Tibial nerve (tissue), 4 donors: ENCODE measurements around the gene UBE2E2. TPM values are rescaled to one million over a fixed set of nuclear protein-coding genes. Genes with fewer than 3 reads are reported as not detected.

Experiments used
- DNase-seq, 2 donors: peaks; one replicate each; pipeline ENCODE4 v3.0.0-alpha.2; 2019; ENCODE audit warnings: low spot score in 2 of 2
- H3K27ac ChIP-seq, 4 donors: fragments of 200-600 bp; sonication (generic) in 3 of 4; one replicate each; pipeline ENCODE4 v1.5.1; 2017 to 2019; ENCODE audit warnings: mild to moderate bottlenecking in 1 of 4
- H3K27me3 ChIP-seq, 2 donors: fragments of 200-600 bp; sonication (generic) in 1 of 2; one replicate each; pipeline versions ENCODE4 v1.5.1 to v1.6.0; 2017 to 2019
- H3K36me3 ChIP-seq, 3 donors: fragments of 200-600 bp; sonication (generic); one replicate each; pipeline ENCODE4 v1.5.1; 2018 to 2019
- H3K4me1 ChIP-seq, 4 donors: fragments of 200-600 bp; sonication (generic) in 3 of 4; one replicate each; pipeline ENCODE4 v1.5.1; 2017 to 2019
- H3K4me3 ChIP-seq, 4 donors: fragments of 200-600 bp; sonication (generic) in 3 of 4; one replicate each; pipeline ENCODE4 v1.5.1; 2017 to 2019; ENCODE audit warnings: mild to moderate bottlenecking in 1 of 4, moderate library complexity in 1 of 4
- H3K9me3 ChIP-seq, 4 donors: fragments of 200-600 bp; sonication (generic) in 3 of 4; one replicate each; pipeline ENCODE4 v1.5.1; 2017 to 2019
- CTCF ChIP-seq, 5 experiments: fragments of 200-600 bp in 3 of 5; fragments of 450-650 bp in 2 of 5; sonication (generic) in 3 of 5; IDR thresholded peaks; one replicate each; pipeline ENCODE4 v1.5.1; 2016 to 2019; ENCODE audit warnings: antibody characterized with exemption in 5 of 5, mild to moderate bottlenecking in 3 of 5, moderate library complexity in 2 of 5
- EP300 ChIP-seq, 2 donors: sonication (generic); formaldehyde crosslinking; IDR thresholded peaks; one replicate each; pipeline ENCODE4 v1.6.1; 2017; ENCODE audit warnings: antibody characterized with exemption in 2 of 2, mild to moderate bottlenecking in 1 of 2
- POLR2A ChIP-seq, 2 donors: fragments of 450-650 bp; IDR thresholded peaks; one replicate each; pipeline ENCODE4 v1.6.1; 2017; ENCODE audit warnings: antibody characterized with exemption in 2 of 2, mild to moderate bottlenecking in 2 of 2, moderate library complexity in 2 of 2
- WGBS, 2 donors: methylation state at CpG; one replicate each; pipeline ENCODE4 v1.1.5; 2018; 5-methylcytosine and 5-hydroxymethylcytosine counted together
- total RNA-seq, 4 donors: library from RNA; depleted of rRNA; stranded (reverse); fragments of >200 nt; gene quantifications; one replicate each; pipeline ENCODE4 v1.1.0, GENCODE V29; 2016

Gene UBE2E2
- total RNA-seq, 4 donors from 2014 or later = 67.1 to 222 (median 130) TPM

- no peak for TF ChIP-seq POLR2A (IDR thresholded peaks at IDR 0.05)
- TF ChIP-seq CTCF (IDR thresholded peaks at IDR 0.05) = no peak
- TF ChIP-seq EP300 (IDR thresholded peaks at IDR 0.05) = no peak
- no peak overlapping the region for H3K27ac ChIP-seq
- H3K4me3 ChIP-seq = no peak overlapping the region
- no peaks in the 10 kb centered on the region for H3K36me3 ChIP-seq
- H3K9me3 ChIP-seq = no peaks in the 10 kb centered on the region
- peaks cover 0 to 38% (median 0%) of the 10 kb centered on the region in 4 donors for H3K4me1 ChIP-seq
- WGBS, 2 donors = 94 to 95% methylated on average over 1 of the region's 1 CpG
- H3K27me3 ChIP-seq = no peaks in the 10 kb centered on the region
- DNase-seq = no peak
Measured at GRCh38 chr3:23405081-23405480, 202.0 kb downstream of the UBE2E2 start.

GRCh38 chr3:23406601-23407000 is 203.5 kb downstream of the UBE2E2 start:
- Histone ChIP-seq H3K27me3 (no peaks in the 10 kb centered on the region), H3K27ac (no peak overlapping the region), H3K4me3 (no peak overlapping the region), H3K4me1 (peaks cover 0 to 38% (median 0%) of the 10 kb centered on the region in 4 donors), H3K9me3 (no peaks in the 10 kb centered on the region), H3K36me3 (no peaks in the 10 kb centered on the region)
- WGBS, 2 donors = 26 to 45% methylated on average over 1 of the region's 1 CpG
- TF ChIP-seq CTCF (IDR thresholded peaks at IDR 0.05) (no peak), EP300 (IDR thresholded peaks at IDR 0.05) (no peak), POLR2A (IDR thresholded peaks at IDR 0.05) (no peak)
- DNase-seq = no peak

GRCh38 chr3:23418026-23418425 is 214.9 kb downstream of the UBE2E2 start:
- no peaks in the 10 kb centered on the region for H3K9me3 ChIP-seq
- WGBS, 2 donors = 95 to 96% methylated on average over 12 to 13 of the region's 13 CpGs
- no peak for DNase-seq
- no peaks in the 10 kb centered on the region for H3K36me3 ChIP-seq
- peaks cover 0 to 14% (median 3%) of the 10 kb centered on the region in 4 donors for H3K4me1 ChIP-seq
- TF ChIP-seq EP300 (IDR thresholded peaks at IDR 0.05) (no peak), POLR2A (IDR thresholded peaks at IDR 0.05) (no peak), CTCF (IDR thresholded peaks at IDR 0.05) (no peak)
- H3K27ac ChIP-seq = no peak overlapping the region
- no peaks in the 10 kb centered on the region for H3K27me3 ChIP-seq
- H3K4me3 ChIP-seq = no peak overlapping the region

- no peak for TF ChIP-seq CTCF (IDR thresholded peaks at IDR 0.05)
- no peak for TF ChIP-seq EP300 (IDR thresholded peaks at IDR 0.05)
- no peak for TF ChIP-seq POLR2A (IDR thresholded peaks at IDR 0.05)
- Histone ChIP-seq H3K4me3 (no peak overlapping the region), H3K36me3 (no peaks in the 10 kb centered on the region), H3K4me1 (peaks cover 0 to 16% (median 7%) of the 10 kb centered on the region in 4 donors), H3K27me3 (no peaks in the 10 kb centered on the region), H3K9me3 (no peaks in the 10 kb centered on the region), H3K27ac (no peak overlapping the region)
- DNase-seq = no peak
- WGBS, 2 donors = 81 to 86% methylated on average over 3 of the region's 3 CpGs
Measured at GRCh38 chr3:23421811-23422516, 218.8 kb downstream of the UBE2E2 start.

GRCh38 chr3:23422517-23422851 is 219.4 kb downstream of the UBE2E2 start:
- H3K4me1 ChIP-seq = peaks cover 0 to 16% (median 7%) of the 10 kb centered on the region in 4 donors
- H3K27me3 ChIP-seq = no peaks in the 10 kb centered on the region
- no peak for DNase-seq
- H3K27ac ChIP-seq = no peak overlapping the region
- H3K9me3 ChIP-seq = no peaks in the 10 kb centered on the region
- H3K4me3 ChIP-seq = no peak overlapping the region
- TF ChIP-seq EP300 (IDR thresholded peaks at IDR 0.05) (no peak), CTCF (IDR thresholded peaks at IDR 0.05) (no peak), POLR2A (IDR thresholded peaks at IDR 0.05) (no peak)
- no peaks in the 10 kb centered on the region for H3K36me3 ChIP-seq
